OCI-LY1 (cell line): Measurements from ENCODE around the gene SLMAP.

Source experiments
- CTCF ChIP-seq: fragments of 200-600 bp; sonication (generic), shearing (Covaris generic); IDR thresholded peaks from 2 replicates; pipeline ENCODE4 v1.5.1; 2017; ENCODE audit warnings: mild to moderate bottlenecking, antibody characterized with exemption, low read length, moderate library complexity, mixed read lengths
- EZH2 ChIP-seq: fragments of 200-600 bp; sonication (generic), shearing (Covaris generic); IDR thresholded peaks from 2 replicates; pipeline ENCODE4 v1.8.0; 2017; ENCODE audit warnings: borderline replicate concordance, mixed run types, mild to moderate bottlenecking, antibody characterized with exemption, low read length, moderate library complexity, mixed read lengths

- no peak for TF ChIP-seq CTCF
- TF ChIP-seq EZH2: no peak
These were observed 196.1 kb downstream of the SLMAP start for GRCh38 chr3:57952208-57952631.
